D721Med (cell line): ENCODE results near the gene COLEC12.

ENCODE experiments used
- DNase-seq: peaks from one replicate; pipeline ENCODE4 v3.0.0; 2011; ENCODE audit warnings: low spot score; ENCODE audit not compliant: insufficient read length
- FAIRE-seq: peaks from 2 replicates; lab custom pipeline; 2011; peaks lifted over from hg19 to GRCh38; lab: Jason Lieb, UNC
- TF ChIP-seq, protein P1 (sequence below): IDR thresholded peaks from 2 replicates; pipeline ENCODE4 v1.5.1; 2012; ENCODE audit warnings: mild to moderate bottlenecking, control low read depth; ENCODE audit not compliant: insufficient read depth; ENCODE audit errors: missing control alignments

COLEC12 gene

GRCh38 chr18:497688-498087 is 2.8 kb downstream of the COLEC12 start:
- DNase-seq: no peak
- no peak for FAIRE-seq
- TF ChIP-seq, protein P1, sequence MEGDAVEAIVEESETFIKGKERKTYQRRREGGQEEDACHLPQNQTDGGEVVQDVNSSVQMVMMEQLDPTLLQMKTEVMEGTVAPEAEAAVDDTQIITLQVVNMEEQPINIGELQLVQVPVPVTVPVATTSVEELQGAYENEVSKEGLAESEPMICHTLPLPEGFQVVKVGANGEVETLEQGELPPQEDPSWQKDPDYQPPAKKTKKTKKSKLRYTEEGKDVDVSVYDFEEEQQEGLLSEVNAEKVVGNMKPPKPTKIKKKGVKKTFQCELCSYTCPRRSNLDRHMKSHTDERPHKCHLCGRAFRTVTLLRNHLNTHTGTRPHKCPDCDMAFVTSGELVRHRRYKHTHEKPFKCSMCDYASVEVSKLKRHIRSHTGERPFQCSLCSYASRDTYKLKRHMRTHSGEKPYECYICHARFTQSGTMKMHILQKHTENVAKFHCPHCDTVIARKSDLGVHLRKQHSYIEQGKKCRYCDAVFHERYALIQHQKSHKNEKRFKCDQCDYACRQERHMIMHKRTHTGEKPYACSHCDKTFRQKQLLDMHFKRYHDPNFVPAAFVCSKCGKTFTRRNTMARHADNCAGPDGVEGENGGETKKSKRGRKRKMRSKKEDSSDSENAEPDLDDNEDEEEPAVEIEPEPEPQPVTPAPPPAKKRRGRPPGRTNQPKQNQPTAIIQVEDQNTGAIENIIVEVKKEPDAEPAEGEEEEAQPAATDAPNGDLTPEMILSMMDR: no peak

DNA sequence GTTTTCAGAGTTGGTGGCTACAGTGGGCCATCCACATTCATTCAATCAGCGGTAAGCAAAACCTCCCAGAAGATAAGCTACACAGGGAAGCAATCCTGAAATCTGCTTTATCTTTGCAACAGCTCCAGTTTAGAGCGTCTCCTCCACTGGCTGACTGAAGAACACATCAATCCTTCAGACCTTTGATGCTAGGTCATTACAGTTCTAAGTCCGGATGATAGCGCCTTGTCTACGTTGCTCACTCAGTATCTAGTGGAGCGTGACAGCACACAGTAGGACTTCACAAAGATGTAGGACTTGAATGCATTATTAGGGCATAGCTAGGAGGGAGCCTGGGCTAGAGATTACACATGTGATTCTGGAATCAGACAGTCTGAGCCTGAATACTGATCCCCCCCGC is 5.0 kb downstream of the COLEC12 start:
- TF ChIP-seq, protein P1: no peak
- DNase-seq (no peak), FAIRE-seq (no peak)

DNA sequence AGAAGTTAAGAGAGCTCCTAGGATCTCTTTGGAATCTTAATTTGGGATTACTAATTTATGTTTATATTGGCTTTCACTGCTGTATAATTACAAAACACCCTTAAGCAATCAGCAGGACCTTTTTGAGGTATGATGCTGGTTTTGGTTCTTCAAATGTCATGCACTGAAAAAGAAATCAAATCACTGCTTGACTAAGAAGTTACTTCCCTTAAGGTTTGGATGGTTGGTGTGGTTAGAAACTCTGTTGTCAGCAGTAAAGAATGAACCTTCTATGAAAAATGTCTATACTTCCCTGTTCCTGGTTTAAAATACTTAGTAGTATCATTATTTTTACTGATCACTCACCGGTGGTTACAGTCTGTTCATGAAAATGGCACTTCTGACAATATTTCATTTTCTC is 5.5 kb downstream of the COLEC12 start:
- TF ChIP-seq, protein P1: no peak
- DNase-seq: no peak
- FAIRE-seq: peak; percentile 29

DNA sequence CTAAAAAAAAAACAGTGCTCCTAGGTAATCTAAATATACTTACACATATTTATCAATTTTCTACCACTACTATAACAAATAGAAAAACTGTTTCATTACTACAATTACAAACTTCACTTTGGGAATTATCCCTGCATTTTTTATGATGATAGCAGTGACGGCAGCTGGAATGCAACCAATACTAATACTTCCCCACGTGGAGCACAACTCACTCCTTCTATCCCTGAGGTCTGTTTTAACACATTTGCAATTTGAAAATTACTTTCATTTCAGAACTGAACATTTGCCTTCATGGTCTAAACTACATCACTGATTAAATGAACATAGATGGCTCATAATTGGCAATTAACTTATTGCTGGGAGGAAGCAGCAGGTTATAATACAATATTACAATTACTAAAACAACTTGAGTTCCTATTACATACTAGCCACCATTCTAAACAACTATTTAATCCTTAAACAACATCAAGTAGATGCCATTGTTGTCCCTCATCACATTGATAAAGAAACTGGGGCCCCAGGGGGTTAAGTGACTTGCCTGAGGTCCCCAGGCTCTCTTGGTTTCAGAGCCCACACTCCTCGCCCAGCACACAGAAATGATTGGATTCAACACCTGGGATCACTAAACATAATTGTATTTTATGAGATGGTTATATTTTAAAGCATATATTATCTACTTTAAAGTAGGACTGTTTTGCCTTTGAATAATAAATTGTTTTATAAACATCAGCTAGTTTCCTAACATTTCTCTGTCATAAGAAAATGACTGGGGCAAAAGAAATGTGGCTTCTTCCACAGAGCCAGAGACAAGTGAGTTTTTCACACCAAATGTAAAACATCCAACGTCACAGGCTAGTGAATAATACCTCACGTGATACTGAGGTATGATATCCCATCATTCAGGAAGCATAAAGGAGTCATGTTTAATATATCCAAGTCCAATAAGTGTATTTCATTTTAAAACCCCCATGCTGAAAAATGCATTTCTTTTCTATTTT is 6.2 kb downstream of the COLEC12 start:
- TF ChIP-seq, protein P1: no peak
- FAIRE-seq (peak; percentile 35), DNase-seq (no peak)

- TF ChIP-seq, protein P1: no peak
- FAIRE-seq (no peak), DNase-seq (no peak)
These were observed 8.1 kb downstream of the COLEC12 start for GRCh38 chr18:492451-492850.

- FAIRE-seq: no peak
- TF ChIP-seq, protein P1: no peak
- no peak for DNase-seq
These were observed 9.9 kb downstream of the COLEC12 start for GRCh38 chr18:490624-491023.

GRCh38 chr18:490024-490366 is 10.5 kb downstream of the COLEC12 start:
- DNase-seq: no peak
- TF ChIP-seq, protein P1: no peak
- FAIRE-seq: no peak
